Measurements from ENCODE around the gene LEFTY1.
A peak's percentile ranks its signal among the peaks of the same experiment; 100 is the strongest.
"Not testable (repeated sequence)": the region's sequence is repeated elsewhere in the genome, so short reads cannot be mapped to it uniquely, and the experiment has no call there.

The LEFTY1 gene

GRCh38 chr1:225914947-225915346 is 26.0 kb upstream of the LEFTY1 start:
- DNase-seq, result no peak

- DNase-seq, result no peak
Observed at GRCh38 chr1:225914391-225914790, 25.4 kb upstream of the LEFTY1 start.

DNA sequence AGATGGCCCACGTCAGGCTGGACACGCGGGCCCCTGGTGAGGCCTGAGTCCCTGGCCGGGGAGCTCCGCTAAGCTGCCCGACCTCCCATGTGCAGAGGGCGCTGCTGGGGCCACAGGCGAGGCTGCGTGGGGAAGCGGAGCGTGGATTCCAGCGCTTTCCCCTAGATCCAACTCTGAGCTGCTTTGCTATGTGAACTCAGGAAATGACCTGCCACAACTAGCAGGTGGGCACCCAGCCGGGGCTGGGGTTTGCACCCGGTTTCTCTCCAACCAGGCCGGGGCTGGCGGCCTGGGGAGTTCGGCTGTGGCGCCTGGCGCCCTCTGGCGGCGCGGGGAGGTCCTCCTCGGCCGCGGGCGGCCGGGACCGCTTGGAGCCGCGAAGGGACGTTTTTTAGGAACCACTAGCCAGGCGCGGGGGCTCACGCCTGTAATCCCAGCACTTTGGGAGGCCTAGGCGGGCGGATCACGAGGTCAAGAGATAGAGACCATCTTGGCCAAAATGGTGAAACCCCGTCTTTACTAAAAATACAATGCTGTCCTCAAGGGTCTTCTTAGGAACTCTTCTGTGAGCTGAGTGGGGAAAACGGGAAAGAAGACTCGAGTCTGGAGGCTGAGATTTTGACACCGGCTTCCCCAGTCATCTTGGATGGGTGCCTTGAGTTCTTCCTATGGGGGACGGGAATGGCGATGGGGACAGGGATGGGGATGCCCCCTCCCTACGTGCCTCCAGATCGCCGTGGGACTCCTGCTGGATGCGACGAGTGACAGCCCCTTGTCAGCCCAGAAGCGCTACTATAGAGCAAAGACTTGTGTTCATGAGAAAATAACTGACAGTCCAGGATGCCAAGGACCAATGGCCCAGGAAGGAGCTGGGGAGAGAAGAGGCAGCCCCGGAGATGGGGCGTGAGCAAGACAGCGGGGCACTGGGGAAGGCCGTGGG is 22.5 kb upstream of the LEFTY1 start:
- peak; percentile 73 for DNase-seq

DNA sequence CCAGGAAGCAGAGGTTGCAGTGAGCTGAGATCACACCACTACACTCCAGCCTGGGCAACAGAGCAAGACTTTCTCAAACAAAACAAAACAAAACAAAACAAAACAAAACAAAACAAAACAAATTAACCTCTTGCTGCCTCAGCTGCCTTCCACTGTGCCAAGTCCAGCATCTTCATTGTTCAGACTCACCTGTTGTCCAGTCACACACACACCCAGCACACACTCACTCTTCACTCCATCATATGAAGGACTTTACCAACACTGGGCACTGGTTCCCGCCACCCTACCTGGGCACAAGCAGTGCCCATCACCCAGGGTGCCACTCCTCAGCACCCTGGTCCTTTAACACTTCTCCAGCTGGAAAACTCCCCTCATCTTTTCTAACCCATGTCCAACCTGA is 20.5 kb upstream of the LEFTY1 start:
- no peak for DNase-seq

DNA sequence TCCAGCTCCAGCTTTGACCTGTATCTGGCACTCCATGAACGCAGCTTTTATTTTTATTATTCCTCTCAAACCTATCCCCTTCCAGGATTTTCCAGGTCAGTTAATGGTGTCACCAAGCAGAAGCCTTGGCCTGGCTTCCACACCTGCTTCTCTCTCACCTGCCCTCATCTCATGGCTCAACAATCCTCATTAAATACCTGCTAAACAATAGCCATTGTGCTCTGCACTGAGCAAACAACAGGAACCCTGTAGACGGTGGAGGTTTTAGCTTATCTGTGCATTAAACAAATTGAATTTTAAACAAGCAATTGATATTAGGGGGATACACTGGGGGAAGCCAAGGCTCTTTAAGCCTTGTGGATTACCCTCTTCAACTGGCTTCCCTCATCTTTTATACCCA is 19.8 kb upstream of the LEFTY1 start:
- DNase-seq, result no peak

- no peak for DNase-seq
Observed at GRCh38 chr1:225908013-225908640, 19.2 kb upstream of the LEFTY1 start.

- no peak for DNase-seq
Observed at GRCh38 chr1:225907341-225907740, 18.4 kb upstream of the LEFTY1 start.

DNA sequence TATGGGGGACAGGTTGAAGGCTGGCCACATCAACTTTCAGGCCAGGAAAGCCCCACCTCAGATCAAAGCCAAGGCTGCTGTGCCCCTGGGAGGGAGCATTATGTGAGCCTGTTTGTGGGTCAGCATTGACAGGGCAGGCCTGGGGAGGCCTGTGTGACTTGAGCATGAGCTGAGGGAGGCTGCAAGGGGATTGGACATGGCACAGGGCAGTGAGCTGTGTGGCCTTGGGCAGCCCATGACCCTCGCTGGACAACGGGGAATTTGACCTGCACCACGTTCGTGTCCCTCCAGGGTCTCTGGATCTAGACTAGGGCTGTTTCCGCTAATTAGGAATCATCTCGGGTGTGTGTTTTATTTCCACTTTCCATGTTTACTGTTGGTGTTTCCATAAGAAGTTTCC is 17.5 kb upstream of the LEFTY1 start:
- no peak for DNase-seq

DNA sequence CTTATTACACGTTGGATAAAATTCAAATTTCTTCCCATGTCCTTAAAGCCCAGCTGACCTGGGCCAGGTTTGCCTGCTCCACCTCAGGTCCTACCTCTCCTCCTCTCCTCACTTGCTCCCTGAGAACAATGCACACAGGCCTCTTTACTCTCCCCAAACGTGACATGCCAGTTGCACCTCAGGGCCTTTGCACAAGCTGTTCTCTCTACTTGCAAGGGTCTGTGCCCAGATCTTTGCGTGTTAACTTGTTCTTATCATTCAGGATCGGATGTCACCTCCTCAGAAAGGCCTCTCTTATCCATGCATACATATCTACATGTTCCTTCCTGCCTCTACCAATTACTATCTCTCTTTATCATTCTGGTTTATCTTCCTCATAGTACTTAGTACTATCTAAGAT is 14.7 kb upstream of the LEFTY1 start:
- DNase-seq, result no peak

DNA sequence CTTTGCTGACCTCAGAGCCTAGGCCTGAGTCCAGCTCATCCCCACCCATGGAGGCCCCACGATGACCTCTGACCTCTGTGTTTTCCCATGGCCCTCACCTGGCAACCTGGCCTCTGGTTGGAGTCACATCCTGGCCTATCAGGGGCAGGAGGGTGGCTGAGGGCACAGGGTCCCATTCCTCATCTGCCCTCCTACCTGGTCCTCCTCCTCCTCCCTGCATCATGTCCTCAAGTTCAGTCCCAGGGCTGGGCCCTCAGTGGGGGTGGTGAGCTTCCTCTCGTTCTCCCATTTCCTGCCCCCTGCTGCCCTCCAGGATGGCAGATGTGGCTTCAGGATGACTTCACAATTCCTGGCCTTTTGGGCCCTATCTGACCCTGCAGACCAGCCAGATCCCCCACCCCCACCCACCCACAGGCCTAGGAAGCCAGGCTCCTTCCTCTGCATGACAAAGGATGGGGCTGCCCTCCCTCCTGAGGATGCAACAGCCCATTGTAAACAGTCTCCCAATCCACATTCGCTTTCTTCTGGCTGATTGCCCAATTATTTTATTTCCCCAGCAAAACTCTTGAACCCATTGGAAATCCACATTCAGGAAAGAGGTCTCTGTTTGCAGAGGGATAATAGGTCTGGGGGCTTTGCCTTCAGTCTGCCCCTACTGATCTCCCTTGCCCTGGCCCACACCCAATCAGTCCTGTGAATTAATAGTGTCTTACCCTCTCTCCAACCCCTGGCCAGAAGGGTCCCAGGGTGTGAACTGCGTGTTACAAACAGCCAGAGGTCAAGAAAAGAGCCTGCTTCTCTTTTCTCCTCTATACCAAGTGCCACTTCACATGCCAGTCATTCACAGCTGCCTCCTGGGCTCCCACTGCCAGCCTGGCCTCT is 10.3 kb upstream of the LEFTY1 start:
- no peak for DNase-seq

DNA sequence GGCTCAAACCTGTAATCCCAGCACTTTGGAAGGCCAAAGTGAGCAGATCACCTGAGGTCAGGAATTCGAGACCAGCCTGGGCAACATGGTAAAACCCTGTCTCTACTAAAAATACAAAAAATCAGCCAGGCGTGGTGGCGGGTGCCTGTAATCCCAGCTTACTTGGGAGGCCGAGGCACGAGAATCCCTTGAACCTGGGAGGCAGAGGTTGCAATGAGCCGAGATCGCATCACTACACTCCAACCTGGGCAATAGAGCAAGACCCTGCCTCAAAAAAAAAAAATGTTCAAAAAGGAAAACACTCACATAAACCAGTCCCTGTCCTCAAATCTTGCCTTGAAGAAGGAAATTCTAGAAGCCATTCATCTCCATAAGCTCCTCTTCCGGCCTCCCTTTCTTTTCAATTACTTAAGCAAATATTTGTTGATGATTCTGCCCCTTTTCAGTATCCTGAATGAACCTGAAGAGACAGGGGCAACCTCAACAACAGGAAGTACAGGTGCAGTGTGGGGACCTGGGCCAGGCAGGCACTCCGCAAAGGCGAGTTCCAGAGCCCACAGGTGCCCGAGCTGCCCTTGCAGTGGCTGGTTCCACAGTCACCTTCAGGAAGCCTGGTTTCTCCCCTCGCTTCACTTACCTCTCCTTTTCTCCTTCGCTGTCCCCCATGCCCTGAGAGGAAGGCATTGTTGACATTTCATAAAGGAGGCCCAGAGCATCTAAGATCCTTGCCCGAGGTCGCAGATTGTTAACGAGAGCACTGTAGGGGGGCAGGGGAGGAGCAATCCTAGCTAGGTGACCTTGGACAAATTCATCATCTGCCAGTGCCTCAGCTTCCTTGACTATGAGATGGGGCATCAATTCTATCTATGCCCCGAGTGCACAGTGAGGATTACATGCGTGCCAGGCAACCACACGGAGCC is 8.9 kb upstream of the LEFTY1 start:
- no peak for DNase-seq

- peak; percentile 77 for DNase-seq
Observed at GRCh38 chr1:225896937-225897549, 8.1 kb upstream of the LEFTY1 start.

GRCh38 chr1:225896494-225896893 is 7.5 kb upstream of the LEFTY1 start:
- DNase-seq, result no peak

DNA sequence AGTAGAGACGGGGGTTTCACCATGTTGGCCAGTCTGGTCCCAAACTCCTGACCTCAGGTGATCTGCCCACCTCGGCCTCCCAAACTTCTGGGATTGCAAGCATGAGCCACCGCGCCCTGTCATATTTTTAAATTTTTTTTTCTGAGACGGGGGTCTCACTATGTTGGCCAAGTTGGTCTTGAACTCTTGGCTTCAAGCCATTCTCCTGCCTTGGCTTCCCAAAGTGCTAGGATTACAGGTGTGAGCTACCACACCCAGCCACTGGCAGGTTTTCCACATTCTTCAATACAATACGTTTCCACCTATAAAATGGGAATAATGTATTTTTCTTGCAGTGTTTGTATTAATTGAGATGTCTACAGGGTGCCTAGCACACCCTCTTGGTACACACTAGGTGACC is 3.4 kb upstream of the LEFTY1 start:
- no peak for DNase-seq

GRCh38 chr1:225891229-225891972 is 2.5 kb upstream of the LEFTY1 start:
- no peak for DNase-seq

DNA sequence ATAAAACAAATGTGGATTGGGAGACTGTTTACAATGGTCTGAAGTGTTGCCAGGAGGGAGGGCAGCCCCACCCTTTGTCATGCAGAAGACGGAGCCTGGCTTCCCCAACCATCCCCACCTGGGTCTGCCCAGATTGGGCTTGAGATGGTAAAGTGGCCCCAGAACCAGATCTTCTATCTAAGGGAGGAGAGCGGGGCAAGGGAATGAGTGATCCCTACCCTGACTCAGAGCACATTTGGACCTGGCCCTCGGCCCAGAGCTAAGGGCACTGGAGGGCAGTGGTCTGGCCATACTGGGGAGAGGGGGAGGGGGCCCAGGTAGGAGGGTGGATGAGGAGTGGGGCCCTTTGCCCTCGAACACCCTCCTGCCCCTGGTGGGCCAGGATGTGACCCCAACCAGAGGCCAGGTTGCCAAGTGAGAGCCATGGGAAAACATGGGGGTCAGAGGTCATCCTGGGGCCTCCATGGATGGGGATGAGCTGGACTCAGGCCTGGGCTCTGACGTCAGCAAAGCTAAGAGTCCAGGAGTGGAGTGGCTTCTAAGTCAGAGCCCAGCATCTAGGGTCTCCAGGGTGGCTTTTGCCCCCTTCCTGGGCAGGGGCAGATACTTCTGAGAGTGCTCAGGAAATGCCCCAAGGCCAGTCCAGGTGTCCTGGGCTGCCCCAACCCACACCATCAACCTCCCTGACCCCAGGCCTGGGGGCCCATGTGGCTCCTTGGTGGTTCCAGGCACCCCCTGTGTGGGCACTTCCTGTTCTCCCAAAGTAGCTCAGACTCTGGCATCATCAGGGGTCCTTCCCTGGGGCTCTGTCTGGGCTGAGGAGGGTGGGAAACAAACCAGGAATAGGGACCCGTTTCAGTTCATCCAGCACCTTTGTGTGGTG is 1.6 kb upstream of the LEFTY1 start:
- no peak for DNase-seq

GRCh38 chr1:225889743-225890142 is 797 bp upstream of the LEFTY1 start:
- no peak for DNase-seq

DNA sequence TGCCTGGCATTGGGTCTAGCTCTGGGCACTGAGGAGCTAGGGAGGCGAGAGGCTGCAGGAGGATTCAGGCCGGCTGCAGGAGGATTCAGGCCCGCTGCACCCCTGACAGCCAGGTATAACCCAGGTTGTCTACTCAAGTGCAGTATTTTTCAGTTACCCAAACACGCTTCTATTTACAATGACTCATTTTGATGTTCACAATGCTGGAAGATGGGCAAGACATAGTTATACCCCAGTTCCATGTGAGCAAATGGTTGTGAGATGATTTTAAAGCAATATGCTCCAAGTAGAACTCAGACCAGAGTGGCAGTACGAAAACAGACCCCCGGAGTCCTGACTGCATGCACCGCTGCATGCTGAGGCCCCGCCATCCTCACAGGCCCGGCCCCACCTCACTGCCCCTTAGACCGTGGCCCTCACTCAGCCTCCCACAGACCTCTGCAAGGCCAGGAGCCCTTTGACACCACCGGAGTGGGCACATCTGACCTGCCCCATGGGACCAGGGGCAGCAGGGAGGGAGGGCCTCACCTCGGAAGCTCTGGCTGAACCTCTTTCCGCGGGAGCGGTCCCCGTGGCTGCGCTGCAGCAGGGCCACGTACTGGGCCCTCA is 553 bp downstream of the LEFTY1 start:
- no peak for DNase-seq

DNA sequence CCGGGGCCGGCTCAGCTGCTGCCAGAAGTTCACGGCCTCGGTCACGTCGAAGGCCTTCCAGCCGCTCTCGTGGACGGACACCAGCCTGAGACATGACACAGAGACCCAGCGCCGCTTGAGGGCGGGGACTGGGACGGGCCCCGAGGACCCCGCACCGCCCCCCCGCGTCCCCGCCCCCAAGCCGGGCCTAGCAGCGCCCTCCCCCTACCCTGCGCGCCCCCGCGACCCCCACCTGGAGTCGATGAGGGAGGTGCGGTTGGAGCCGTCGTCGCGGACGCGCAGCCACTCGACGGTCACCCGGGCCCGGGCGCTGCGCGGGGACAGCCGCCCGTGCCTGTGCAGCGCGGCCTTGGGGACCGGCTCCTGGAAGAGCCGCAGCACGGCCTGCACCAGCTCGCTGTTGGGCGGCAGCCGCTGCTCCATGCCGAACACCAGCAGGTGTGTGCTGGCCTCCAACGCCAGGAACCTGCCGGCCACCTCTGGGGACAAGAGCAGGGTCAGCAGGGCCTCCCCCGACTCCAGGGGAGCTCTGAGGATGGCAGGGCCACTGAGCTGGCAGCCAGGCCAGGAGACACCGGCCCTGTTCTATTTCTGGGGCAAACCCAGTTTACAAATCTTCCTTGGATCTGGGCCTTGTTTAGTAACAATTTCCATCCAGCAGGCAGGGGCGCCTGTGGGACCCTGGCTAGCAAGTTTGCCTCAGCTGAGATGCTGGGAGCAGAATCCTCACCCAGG is 1.2 kb downstream of the LEFTY1 start:
- DNase-seq, result not testable (repeated sequence)

Measured in stimulated activated CD4-positive, alpha-beta T cell treated with anti-CD3 and anti-CD28 coated beads, Interleukin-4, amount 100 ng/mL, for 24 hours (primary cell).